ENCODE results near the gene MTG1. TPM values are rescaled to one million over a fixed set of nuclear protein-coding genes. Genes with fewer than 3 reads are reported as not detected.

The MTG1 gene
- total and polyA plus RNA-seq, 10 of the 15 experiments (the other 5 are each of a cell fraction or from before 2014, with no cell fraction given): 6.2 to 104 (median 62.5) TPM

- TF ChIP-seq, protein P1, sequence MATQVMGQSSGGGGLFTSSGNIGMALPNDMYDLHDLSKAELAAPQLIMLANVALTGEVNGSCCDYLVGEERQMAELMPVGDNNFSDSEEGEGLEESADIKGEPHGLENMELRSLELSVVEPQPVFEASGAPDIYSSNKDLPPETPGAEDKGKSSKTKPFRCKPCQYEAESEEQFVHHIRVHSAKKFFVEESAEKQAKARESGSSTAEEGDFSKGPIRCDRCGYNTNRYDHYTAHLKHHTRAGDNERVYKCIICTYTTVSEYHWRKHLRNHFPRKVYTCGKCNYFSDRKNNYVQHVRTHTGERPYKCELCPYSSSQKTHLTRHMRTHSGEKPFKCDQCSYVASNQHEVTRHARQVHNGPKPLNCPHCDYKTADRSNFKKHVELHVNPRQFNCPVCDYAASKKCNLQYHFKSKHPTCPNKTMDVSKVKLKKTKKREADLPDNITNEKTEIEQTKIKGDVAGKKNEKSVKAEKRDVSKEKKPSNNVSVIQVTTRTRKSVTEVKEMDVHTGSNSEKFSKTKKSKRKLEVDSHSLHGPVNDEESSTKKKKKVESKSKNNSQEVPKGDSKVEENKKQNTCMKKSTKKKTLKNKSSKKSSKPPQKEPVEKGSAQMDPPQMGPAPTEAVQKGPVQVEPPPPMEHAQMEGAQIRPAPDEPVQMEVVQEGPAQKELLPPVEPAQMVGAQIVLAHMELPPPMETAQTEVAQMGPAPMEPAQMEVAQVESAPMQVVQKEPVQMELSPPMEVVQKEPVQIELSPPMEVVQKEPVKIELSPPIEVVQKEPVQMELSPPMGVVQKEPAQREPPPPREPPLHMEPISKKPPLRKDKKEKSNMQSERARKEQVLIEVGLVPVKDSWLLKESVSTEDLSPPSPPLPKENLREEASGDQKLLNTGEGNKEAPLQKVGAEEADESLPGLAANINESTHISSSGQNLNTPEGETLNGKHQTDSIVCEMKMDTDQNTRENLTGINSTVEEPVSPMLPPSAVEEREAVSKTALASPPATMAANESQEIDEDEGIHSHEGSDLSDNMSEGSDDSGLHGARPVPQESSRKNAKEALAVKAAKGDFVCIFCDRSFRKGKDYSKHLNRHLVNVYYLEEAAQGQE (IDR thresholded peaks at IDR 0.05; ENCODE audit: low read depth, low read length): no peak
- TF ChIP-seq TCF12 (IDR thresholded peaks at IDR 0.05; ENCODE audit: low read depth, low read length): no peak
- no peak for TF ChIP-seq SREBF1 (IDR thresholded peaks at IDR 0.05; ENCODE audit: low read length)
- no peak for TF ChIP-seq USF1 (IDR thresholded peaks at IDR 0.05; ENCODE audit: borderline replicate concordance, extremely low read length, insufficient read depth, low read depth, low read length)
- no peak for TF ChIP-seq HCFC1 (IDR thresholded peaks at IDR 0.05; ENCODE audit: low read length)
- TF ChIP-seq, protein P2, sequence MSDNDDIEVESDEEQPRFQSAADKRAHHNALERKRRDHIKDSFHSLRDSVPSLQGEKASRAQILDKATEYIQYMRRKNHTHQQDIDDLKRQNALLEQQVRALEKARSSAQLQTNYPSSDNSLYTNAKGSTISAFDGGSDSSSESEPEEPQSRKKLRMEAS (IDR thresholded peaks at IDR 0.05; ENCODE audit: low read depth, low read length): no peak
- TF ChIP-seq YBX1 (IDR thresholded peaks at IDR 0.05): no peak
- no peak for TF ChIP-seq JUNB (IDR thresholded peaks at IDR 0.05)
- no peak for TF ChIP-seq FOXM1 (IDR thresholded peaks at IDR 0.05; ENCODE audit: low read depth, low read length)
- TF ChIP-seq STAT1 (conservative IDR thresholded peaks at IDR 0.05): 0 out of 2 replicates have a peak, but pooled peaks have one; percentile 23
- no peak for TF ChIP-seq SMC3 (IDR thresholded peaks at IDR 0.05; ENCODE audit: borderline replicate concordance, low read length)
- TF ChIP-seq TARDBP (IDR thresholded peaks at IDR 0.05; ENCODE audit: borderline replicate concordance): no peak
- TF ChIP-seq GATAD2B (conservative IDR thresholded peaks at IDR 0.05; ENCODE audit: low read depth): peak; percentile 68
- TF ChIP-seq, protein P3, sequence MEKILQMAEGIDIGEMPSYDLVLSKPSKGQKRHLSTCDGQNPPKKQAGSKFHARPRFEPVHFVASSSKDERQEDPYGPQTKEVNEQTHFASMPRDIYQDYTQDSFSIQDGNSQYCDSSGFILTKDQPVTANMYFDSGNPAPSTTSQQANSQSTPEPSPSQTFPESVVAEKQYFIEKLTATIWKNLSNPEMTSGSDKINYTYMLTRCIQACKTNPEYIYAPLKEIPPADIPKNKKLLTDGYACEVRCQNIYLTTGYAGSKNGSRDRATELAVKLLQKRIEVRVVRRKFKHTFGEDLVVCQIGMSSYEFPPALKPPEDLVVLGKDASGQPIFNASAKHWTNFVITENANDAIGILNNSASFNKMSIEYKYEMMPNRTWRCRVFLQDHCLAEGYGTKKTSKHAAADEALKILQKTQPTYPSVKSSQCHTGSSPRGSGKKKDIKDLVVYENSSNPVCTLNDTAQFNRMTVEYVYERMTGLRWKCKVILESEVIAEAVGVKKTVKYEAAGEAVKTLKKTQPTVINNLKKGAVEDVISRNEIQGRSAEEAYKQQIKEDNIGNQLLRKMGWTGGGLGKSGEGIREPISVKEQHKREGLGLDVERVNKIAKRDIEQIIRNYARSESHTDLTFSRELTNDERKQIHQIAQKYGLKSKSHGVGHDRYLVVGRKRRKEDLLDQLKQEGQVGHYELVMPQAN (conservative IDR thresholded peaks at IDR 0.05): peak; percentile 34; the same call in 1 of the 2 replicates
- peak; percentile 53 for TF ChIP-seq SMARCA5 (IDR thresholded peaks at IDR 0.05)
- TF ChIP-seq RUNX3 (IDR thresholded peaks at IDR 0.05; ENCODE audit: low read length): no peak
- TF ChIP-seq TCF7 (IDR thresholded peaks at IDR 0.05; ENCODE audit: borderline replicate concordance): no peak
- no peak for TF ChIP-seq HDAC2 (IDR thresholded peaks at IDR 0.05)
- TF ChIP-seq ZZZ3 (IDR thresholded peaks at IDR 0.05; ENCODE audit: control insufficient read depth, insufficient read length, low read depth): no peak
- TF ChIP-seq NFXL1 (IDR thresholded peaks at IDR 0.05; ENCODE audit: borderline replicate concordance): no peak
- TF ChIP-seq MLLT1 (IDR thresholded peaks at IDR 0.05): peak; percentile 20; the same call in 1 of the 2 replicates
- no peak for TF ChIP-seq TBL1XR1 (IDR thresholded peaks at IDR 0.05; ENCODE audit: low read depth, low read length)
- TF ChIP-seq ZNF622 (IDR thresholded peaks at IDR 0.05): no peak
- no peak for TF ChIP-seq FOS (IDR thresholded peaks at IDR 0.05; ENCODE audit: borderline replicate concordance, extremely low read depth, insufficient read length)
These were observed 15.5 kb upstream of the MTG1 start (continued) for GRCh38 chr10:133378251-133379096.
